Thyroid gland (tissue), 4 donors: ENCODE measurements around the gene OR5L1. TPM values are rescaled to one million over a fixed set of nuclear protein-coding genes. Genes with fewer than 3 reads are reported as not detected.

Source experiments
- DNase-seq, 2 donors: peaks; one replicate each; pipeline ENCODE4 v3.0.0-alpha.2; 2019
- H3K27ac ChIP-seq, 3 donors: fragments of 200-600 bp; sonication (generic); 1 replicate in 2 of 3; 2 replicates in 1 of 3; pipeline ENCODE4 v1.5.1; 2016 to 2019; ENCODE audit warnings: mild to moderate bottlenecking in 1 of 3, moderate library complexity in 1 of 3
- H3K27me3 ChIP-seq: fragments of 200-600 bp; sonication (generic); one replicate; pipeline ENCODE4 v1.5.1; 2019
- H3K36me3 ChIP-seq, 2 donors: fragments of 200-600 bp; sonication (generic); one replicate each; pipeline ENCODE4 v1.5.1; 2016 to 2019
- H3K4me1 ChIP-seq, 2 donors: fragments of 200-600 bp; sonication (generic); one replicate each; pipeline ENCODE4 v1.5.1; 2017 to 2019
- H3K4me3 ChIP-seq, 3 donors: fragments of 200-600 bp; sonication (generic); replicated peaks in 1 of 3; 1 replicate in 2 of 3; 2 replicates in 1 of 3; pipeline ENCODE4 v1.5.1; 2016; ENCODE audit warnings: mild to moderate bottlenecking in 1 of 3
- H3K9me3 ChIP-seq: fragments of 200-600 bp; sonication (generic); one replicate; pipeline ENCODE4 v1.5.1; 2017
- POLR2A ChIP-seq, 2 donors: fragments of 450-650 bp; IDR thresholded peaks; one replicate each; pipeline ENCODE4 v1.6.1; 2017; ENCODE audit warnings: antibody characterized with exemption in 2 of 2, mild to moderate bottlenecking in 2 of 2, moderate library complexity in 1 of 2
- WGBS, 2 donors: methylation state at CpG; one replicate each; pipeline ENCODE4 v1.1.5; 2017; 5-methylcytosine and 5-hydroxymethylcytosine counted together
- intact Hi-C: fragments of 100-400 bp; cut with DNase I; formaldehyde crosslinking; loops from one replicate; pipeline ENCODE4 v1.15.1; 2023
- total RNA-seq, 4 donors: library from RNA; depleted of rRNA; stranded (reverse); fragments of >200 nt; gene quantifications; one replicate each; pipeline ENCODE4 v1.2.3, GENCODE V29; 2016
- TF ChIP-seq, protein P1 (sequence below), 6 experiments: fragments of 200-600 bp in 3 of 6; fragments of 450-650 bp in 3 of 6; sonication (generic) in 3 of 6; IDR thresholded peaks; one replicate each; pipeline ENCODE4 v1.5.1; 2016 to 2019; ENCODE audit warnings: antibody characterized with exemption in 6 of 6, mild to moderate bottlenecking in 2 of 6, inconsistent platforms in 1 of 6, moderate library complexity in 1 of 6

The OR5L1 gene
- total RNA-seq: not detected

DNA sequence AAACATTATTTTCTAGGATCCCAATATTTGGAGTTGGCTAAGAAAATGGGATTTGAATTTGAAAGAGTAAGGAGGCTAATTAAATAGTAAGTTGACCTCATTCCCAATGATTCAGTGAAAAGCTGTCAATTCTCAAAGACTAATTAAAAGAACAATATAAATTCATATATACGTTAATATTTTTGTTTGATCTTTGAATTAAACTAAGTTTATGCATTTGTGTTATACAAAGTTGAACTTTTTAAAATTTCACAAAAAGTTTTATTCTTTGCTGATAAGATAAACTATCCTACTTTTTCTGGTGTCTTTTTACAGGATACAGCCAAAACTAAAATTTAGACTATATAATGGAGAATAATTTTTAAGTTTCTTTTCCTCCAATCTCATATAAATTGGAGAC, at the start of gene OR5L1:
Gene OR5L1, plus strand, starts transcription at position 301 of the 400 bp plus-strand sequence. CDS start 100 bp downstream, outside the sequence.
- Histone ChIP-seq H3K9me3 (no peaks in the 10 kb centered on the region), H3K4me1 (no peaks in the 10 kb centered on the region), H3K27ac (no peak within 1 kb of the TSS), H3K4me3 (no peak within 1 kb of the TSS), H3K36me3 (no peaks in the 10 kb centered on the region), H3K27me3 (no peaks in the 10 kb centered on the region)
- no peak for TF ChIP-seq POLR2A (IDR thresholded peaks at IDR 0.05)
- TF ChIP-seq, protein P1, sequence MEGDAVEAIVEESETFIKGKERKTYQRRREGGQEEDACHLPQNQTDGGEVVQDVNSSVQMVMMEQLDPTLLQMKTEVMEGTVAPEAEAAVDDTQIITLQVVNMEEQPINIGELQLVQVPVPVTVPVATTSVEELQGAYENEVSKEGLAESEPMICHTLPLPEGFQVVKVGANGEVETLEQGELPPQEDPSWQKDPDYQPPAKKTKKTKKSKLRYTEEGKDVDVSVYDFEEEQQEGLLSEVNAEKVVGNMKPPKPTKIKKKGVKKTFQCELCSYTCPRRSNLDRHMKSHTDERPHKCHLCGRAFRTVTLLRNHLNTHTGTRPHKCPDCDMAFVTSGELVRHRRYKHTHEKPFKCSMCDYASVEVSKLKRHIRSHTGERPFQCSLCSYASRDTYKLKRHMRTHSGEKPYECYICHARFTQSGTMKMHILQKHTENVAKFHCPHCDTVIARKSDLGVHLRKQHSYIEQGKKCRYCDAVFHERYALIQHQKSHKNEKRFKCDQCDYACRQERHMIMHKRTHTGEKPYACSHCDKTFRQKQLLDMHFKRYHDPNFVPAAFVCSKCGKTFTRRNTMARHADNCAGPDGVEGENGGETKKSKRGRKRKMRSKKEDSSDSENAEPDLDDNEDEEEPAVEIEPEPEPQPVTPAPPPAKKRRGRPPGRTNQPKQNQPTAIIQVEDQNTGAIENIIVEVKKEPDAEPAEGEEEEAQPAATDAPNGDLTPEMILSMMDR (IDR thresholded peaks at IDR 0.05): no peak
- DNase-seq: no peak
- intact Hi-C loops: no loop called here
- 76 to 94% methylated on average over 1 of the region's 1 CpG for WGBS, 2 donors

DNA sequence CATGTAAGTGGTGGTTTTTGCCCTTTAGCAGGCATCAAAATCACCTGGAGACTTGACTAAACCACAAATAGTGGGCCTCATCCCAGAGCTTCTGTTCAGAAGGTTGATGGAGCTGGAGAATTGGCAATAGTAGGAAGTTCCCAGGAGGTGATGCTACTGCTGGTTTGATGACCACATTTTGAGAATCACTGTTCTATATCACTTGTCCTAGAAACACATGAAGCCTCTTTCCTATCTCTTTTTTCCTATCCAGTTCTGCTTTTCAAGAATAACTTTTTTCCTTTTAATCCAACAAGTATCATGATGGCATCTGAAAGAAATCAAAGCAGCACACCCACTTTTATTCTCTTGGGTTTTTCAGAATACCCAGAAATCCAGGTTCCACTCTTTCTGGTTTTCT, 38.0 kb upstream of the OR5L1 start, which contains the start of gene OR5D13:
Gene OR5D13, plus strand, starts transcription at position 301 of the 400 bp plus-strand sequence. Its CDS starts 0 bp downstream, at position 301.
- no peak within 1 kb of the TSS for H3K4me3 ChIP-seq
- intact Hi-C loops: no loop called here
- no peak for DNase-seq
- no peaks in the 10 kb centered on the region for H3K36me3 ChIP-seq
- no peak for TF ChIP-seq POLR2A (IDR thresholded peaks at IDR 0.05)
- TF ChIP-seq, protein P1 (IDR thresholded peaks at IDR 0.05): no peak
- no peaks in the 10 kb centered on the region for H3K9me3 ChIP-seq
- H3K4me1 ChIP-seq: no peaks in the 10 kb centered on the region
- H3K27ac ChIP-seq: no peak within 1 kb of the TSS
- no peaks in the 10 kb centered on the region for H3K27me3 ChIP-seq

DNA sequence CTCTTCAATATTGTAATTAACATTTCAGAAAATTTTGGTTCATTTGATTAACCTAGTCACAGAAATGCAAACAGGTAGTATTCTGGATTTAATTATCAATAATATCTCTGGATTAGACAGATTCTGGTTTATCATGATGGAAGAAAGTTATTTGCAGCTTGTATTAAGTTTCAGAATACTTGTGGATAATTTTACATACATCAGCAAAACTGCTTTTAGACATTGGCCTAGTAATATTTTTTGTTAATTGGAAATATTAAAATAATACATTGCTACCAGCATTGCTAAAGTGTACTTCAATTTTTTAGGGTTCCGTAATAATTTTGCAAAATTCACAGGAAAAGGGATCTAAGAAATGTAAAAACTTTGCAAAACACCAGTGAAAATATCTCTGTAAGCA, 19.6 kb upstream of the OR5L1 start:
- WGBS, 2 donors: 90 to 94% methylated on average over 1 of the region's 1 CpG
- H3K27ac ChIP-seq: no peak overlapping the region
- H3K9me3 ChIP-seq: no peaks in the 10 kb centered on the region
- H3K36me3 ChIP-seq: no peaks in the 10 kb centered on the region
- H3K4me1 ChIP-seq: no peaks in the 10 kb centered on the region
- TF ChIP-seq POLR2A (IDR thresholded peaks at IDR 0.05): no peak
- TF ChIP-seq, protein P1 (IDR thresholded peaks at IDR 0.05): no peak
- no peaks in the 10 kb centered on the region for H3K27me3 ChIP-seq
- no peak for DNase-seq
- intact Hi-C loops: no loop called here
- H3K4me3 ChIP-seq: no peak overlapping the region

DNA sequence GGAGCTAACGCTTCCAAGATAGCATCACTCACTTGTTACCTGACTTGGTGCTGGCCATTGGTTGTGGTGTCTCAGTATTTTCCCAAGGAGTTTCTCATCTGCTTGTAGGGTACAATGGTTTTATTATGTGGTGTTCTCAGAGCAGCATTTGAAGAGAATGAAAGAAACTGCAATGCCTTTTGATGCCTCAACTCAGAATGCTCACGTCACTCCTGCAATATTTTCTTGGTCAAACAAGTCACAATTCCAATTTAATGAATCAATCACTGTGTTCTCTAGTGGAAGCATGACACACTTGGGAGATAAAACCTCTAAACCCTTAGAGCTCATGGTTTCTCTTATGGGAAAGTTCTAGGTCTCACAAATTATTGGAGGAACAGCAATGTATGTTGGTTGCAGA, 17.8 kb upstream of the OR5L1 start:
- H3K27ac ChIP-seq: no peak overlapping the region
- H3K27me3 ChIP-seq: no peaks in the 10 kb centered on the region
- 38 to 63% methylated on average over 2 of the region's 2 CpGs for WGBS, 2 donors
- intact Hi-C loops: no loop called here
- TF ChIP-seq POLR2A (IDR thresholded peaks at IDR 0.05): no peak
- TF ChIP-seq, protein P1 (IDR thresholded peaks at IDR 0.05): no peak
- H3K4me1 ChIP-seq: no peaks in the 10 kb centered on the region
- H3K36me3 ChIP-seq: no peaks in the 10 kb centered on the region
- H3K4me3 ChIP-seq: no peak overlapping the region
- H3K9me3 ChIP-seq: no peaks in the 10 kb centered on the region
- no peak for DNase-seq

DNA sequence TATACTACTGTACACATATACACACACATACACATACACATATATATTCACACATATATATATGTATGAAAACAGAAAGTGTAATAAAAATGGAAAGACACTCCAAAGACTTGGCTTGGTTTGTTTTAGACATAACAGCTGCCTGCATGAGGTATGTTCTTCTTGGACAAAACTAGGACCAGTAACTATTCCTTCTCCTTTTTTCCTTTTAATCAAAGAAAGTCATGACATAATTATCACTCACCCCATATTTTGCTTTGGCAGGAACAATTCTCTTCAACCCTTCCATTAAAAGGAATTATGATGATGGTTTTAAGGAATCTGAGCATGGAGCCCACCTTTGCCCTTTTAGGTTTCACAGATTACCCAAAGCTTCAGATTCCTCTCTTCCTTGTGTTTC, 15.9 kb upstream of the OR5L1 start, which contains the start of gene OR5D14:
Gene OR5D14, plus strand, starts transcription at position 301 of the 400 bp plus-strand sequence. Its CDS starts 0 bp downstream, at position 301.
- Histone ChIP-seq H3K4me1 (no peaks in the 10 kb centered on the region), H3K27me3 (no peaks in the 10 kb centered on the region), H3K9me3 (no peaks in the 10 kb centered on the region), H3K27ac (no peak within 1 kb of the TSS), H3K4me3 (no peak within 1 kb of the TSS), H3K36me3 (no peaks in the 10 kb centered on the region)
- intact Hi-C loops: no loop called here
- TF ChIP-seq, protein P1 (IDR thresholded peaks at IDR 0.05): no peak
- TF ChIP-seq POLR2A (IDR thresholded peaks at IDR 0.05): no peak
- no peak for DNase-seq
